ENCODE data around the gene TRDN.

TRDN gene

GRCh38 chr6:123168892-123169773, 467.6 kb downstream of the TRDN start (continued):
- no peak for TF ChIP-seq PATZ1 (CRISPR knock-in tag; IDR thresholded peaks at IDR 0.05; ENCODE audit: borderline replicate concordance)
- no peak for TF ChIP-seq ZC3H10 (CRISPR knock-in tag; IDR thresholded peaks at IDR 0.05)
- TF ChIP-seq BACH2 (CRISPR knock-in tag; IDR thresholded peaks at IDR 0.05; ENCODE audit: borderline replicate concordance) = no peak
- no peak for TF ChIP-seq ESRRG (CRISPR knock-in tag; IDR thresholded peaks at IDR 0.05)
- no peak for TF ChIP-seq ISL1 (CRISPR knock-in tag; IDR thresholded peaks at IDR 0.05)

- TF ChIP-seq ISL1 (CRISPR knock-in tag; IDR thresholded peaks at IDR 0.05) = no peak
- no peak for TF ChIP-seq ZNF565 (CRISPR knock-in tag; conservative IDR thresholded peaks at IDR 0.05; ENCODE audit: low read depth)
- TF ChIP-seq RARB (CRISPR knock-in tag; IDR thresholded peaks at IDR 0.05) = no peak
- no peak for TF ChIP-seq ARNTL (CRISPR knock-in tag; IDR thresholded peaks at IDR 0.05; ENCODE audit: borderline replicate concordance, low read depth)
- no peak for TF ChIP-seq ZFP3 (CRISPR knock-in tag; IDR thresholded peaks at IDR 0.05)
- TF ChIP-seq POU6F1 (CRISPR knock-in tag; IDR thresholded peaks at IDR 0.05; ENCODE audit: borderline replicate concordance, low read depth) = no peak
- TF ChIP-seq ZFP30 (CRISPR knock-in tag; IDR thresholded peaks at IDR 0.05) = no peak
- TF ChIP-seq ZNF8 (CRISPR knock-in tag; IDR thresholded peaks at IDR 0.05) = no peak
- ATAC-seq = no peak
Measured at GRCh38 chr6:123168466-123168865, 468.3 kb downstream of the TRDN start.

Measured in SK-N-SH treated with all-trans-retinoic acid at 6 μM for 48 hours (cell line).